ENCODE measurements around the gene MYLIP.

DNA sequence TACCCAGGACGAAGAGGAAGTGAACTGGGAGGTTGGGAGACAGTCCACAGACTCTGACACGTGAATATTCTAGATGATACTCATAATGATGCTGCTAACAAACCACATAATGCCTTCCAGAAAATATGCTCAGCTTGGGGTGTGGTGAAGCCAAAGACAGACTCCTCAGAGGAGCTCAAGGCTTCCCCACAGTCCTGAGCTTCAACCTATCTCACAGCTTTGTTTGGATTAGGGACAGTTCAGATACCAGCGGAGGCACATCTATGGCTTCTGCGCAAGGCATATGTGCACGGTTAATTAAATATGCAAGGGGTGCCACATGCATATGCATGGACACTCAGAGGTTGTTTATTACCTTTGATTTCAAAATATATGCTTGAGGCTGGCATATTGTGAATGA lies 30.7 kb upstream of the MYLIP start:
- TF ChIP-seq, protein P1, sequence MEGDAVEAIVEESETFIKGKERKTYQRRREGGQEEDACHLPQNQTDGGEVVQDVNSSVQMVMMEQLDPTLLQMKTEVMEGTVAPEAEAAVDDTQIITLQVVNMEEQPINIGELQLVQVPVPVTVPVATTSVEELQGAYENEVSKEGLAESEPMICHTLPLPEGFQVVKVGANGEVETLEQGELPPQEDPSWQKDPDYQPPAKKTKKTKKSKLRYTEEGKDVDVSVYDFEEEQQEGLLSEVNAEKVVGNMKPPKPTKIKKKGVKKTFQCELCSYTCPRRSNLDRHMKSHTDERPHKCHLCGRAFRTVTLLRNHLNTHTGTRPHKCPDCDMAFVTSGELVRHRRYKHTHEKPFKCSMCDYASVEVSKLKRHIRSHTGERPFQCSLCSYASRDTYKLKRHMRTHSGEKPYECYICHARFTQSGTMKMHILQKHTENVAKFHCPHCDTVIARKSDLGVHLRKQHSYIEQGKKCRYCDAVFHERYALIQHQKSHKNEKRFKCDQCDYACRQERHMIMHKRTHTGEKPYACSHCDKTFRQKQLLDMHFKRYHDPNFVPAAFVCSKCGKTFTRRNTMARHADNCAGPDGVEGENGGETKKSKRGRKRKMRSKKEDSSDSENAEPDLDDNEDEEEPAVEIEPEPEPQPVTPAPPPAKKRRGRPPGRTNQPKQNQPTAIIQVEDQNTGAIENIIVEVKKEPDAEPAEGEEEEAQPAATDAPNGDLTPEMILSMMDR (conservative IDR thresholded peaks at IDR 0.05; ENCODE audit: low read length) = no peak
- no peak for TF ChIP-seq EZH2phosphoT487 (IDR thresholded peaks at IDR 0.05; ENCODE audit: borderline replicate concordance)

All from Loucy (cell line).